Liver (tissue), 9 donors: ENCODE data around the gene NBAS. TPM values are rescaled to one million over a fixed set of nuclear protein-coding genes. Genes with fewer than 3 reads are reported as not detected.

ENCODE experiments used
- DNase-seq: peaks from one replicate; pipeline ENCODE4 v3.0.0-alpha.2; 2017; ENCODE audit warnings: low spot score
- H3K27ac ChIP-seq, 2 donors: one replicate each; pipeline ENCODE4 v1.7.0; 2013; ENCODE audit warnings: inconsistent platforms in 2 of 2, low read length in 2 of 2, control low read depth in 1 of 2, low read depth in 1 of 2, mild to moderate bottlenecking in 1 of 2
- H3K27me3 ChIP-seq, 4 donors: one replicate each; pipeline versions ENCODE4 v1.6.1 to v1.7.0; 2013; ENCODE audit warnings: low read length in 3 of 4, inconsistent platforms in 1 of 4, mild to moderate bottlenecking in 1 of 4, moderate library complexity in 1 of 4; ENCODE audit not compliant: control insufficient read depth in 4 of 4, insufficient read depth in 4 of 4
- H3K36me3 ChIP-seq, 4 donors: one replicate each; pipeline versions ENCODE4 v1.6.1 to v1.7.0; 2013; ENCODE audit warnings: low read length in 3 of 4, mild to moderate bottlenecking in 3 of 4, low read depth in 1 of 4, moderate library complexity in 1 of 4; ENCODE audit not compliant: control insufficient read depth in 4 of 4, insufficient read depth in 3 of 4
- H3K4me1 ChIP-seq, 4 donors: one replicate each; pipeline versions ENCODE4 v1.6.1 to v1.7.0; 2013; ENCODE audit warnings: low read length in 3 of 4, mild to moderate bottlenecking in 3 of 4, moderate library complexity in 1 of 4; ENCODE audit not compliant: control insufficient read depth in 4 of 4, insufficient read depth in 4 of 4
- H3K4me3 ChIP-seq, 3 donors: one replicate each; pipeline versions ENCODE4 v1.6.1 to v1.7.0; 2013; ENCODE audit warnings: low read length in 3 of 3, control low read depth in 1 of 3, low read depth in 1 of 3, mild to moderate bottlenecking in 1 of 3
- H3K9ac ChIP-seq, 2 donors: one replicate each; pipeline ENCODE4 v1.7.0; 2013; ENCODE audit warnings: low read length in 2 of 2, mild to moderate bottlenecking in 2 of 2, moderate library complexity in 2 of 2, control low read depth in 1 of 2, low read depth in 1 of 2
- H3K9me3 ChIP-seq, 4 donors: one replicate each; pipeline versions ENCODE4 v1.6.1 to v1.7.0; 2013; ENCODE audit warnings: low read length in 3 of 4; ENCODE audit not compliant: control insufficient read depth in 4 of 4
- EGR1 ChIP-seq, 2 donors: IDR thresholded peaks; 2 replicates each; pipeline ENCODE4 v1.6.1; 2016 to 2018; ENCODE audit warnings: antibody characterized with exemption in 2 of 2, low read depth in 2 of 2
- FOXA2 ChIP-seq: IDR thresholded peaks from 2 replicates; pipeline ENCODE4 v1.6.1; 2016; ENCODE audit warnings: antibody characterized with exemption
- HNF4A ChIP-seq, 2 donors: conservative IDR thresholded peaks; 2 replicates each; pipeline ENCODE4 v1.6.1; 2016; ENCODE audit warnings: antibody characterized with exemption in 2 of 2, mild to moderate bottlenecking in 2 of 2
- REST ChIP-seq: IDR thresholded peaks from 2 replicates; pipeline ENCODE4 v1.6.1; 2016; ENCODE audit warnings: antibody characterized with exemption, mild to moderate bottlenecking
- RXRA ChIP-seq, 2 donors: IDR thresholded peaks; 2 replicates each; pipeline ENCODE4 v1.6.1; 2017 to 2018; ENCODE audit warnings: antibody characterized with exemption in 2 of 2, mild to moderate bottlenecking in 1 of 2
- TAF1 ChIP-seq: conservative IDR thresholded peaks from 2 replicates; pipeline ENCODE4 v1.6.1; 2016; ENCODE audit warnings: antibody characterized with exemption, mild to moderate bottlenecking
- YY1 ChIP-seq: IDR thresholded peaks from 2 replicates; pipeline ENCODE4 v1.6.1; 2016; ENCODE audit warnings: antibody characterized with exemption, mild to moderate bottlenecking
- WGBS: extraction: QIAGEN DNeasy Blood & Tissue Kit; methylation state at CpG from one replicate; pipeline ENCODE4 v1.1.7; 2013; 5-methylcytosine and 5-hydroxymethylcytosine counted together
- polyA plus RNA-seq, 2 donors: library from polyadenylated mRNA; stranded (reverse) in 1 of 2; unstranded in 1 of 2; fragments of 200-250 nt in 1 of 2; fragments of >200 nt in 1 of 2; fragmentation: Nextera tagmentation in 1 of 2; extraction: Ambion mirVana in 1 of 2; gene quantifications; one replicate each; pipeline versions ENCODE4 v1.2.1 to v1.2.3, GENCODE V29; 2013 to 2015
- total RNA-seq, 2 donors: library from RNA; depleted of rRNA; stranded (reverse); fragments of >200 nt; gene quantifications; one replicate each; pipeline ENCODE4 v1.2.3, GENCODE V29; 2014
- TF ChIP-seq, protein P1 (sequence below): fragments of 150-350 bp; IDR thresholded peaks from 2 replicates; pipeline ENCODE4 v1.5.1; 2017; ENCODE audit warnings: improper control_type of control experiment, low read depth, low read length; ENCODE audit not compliant: missing input control
- donor health status: healthy.
- donor health status: healthy.
- donor health status: healthy.
- donor health status: healthy.
- donor health status: healthy.

The NBAS gene
- total and polyA plus RNA-seq, 4 donors: 10.5 to 40.0 (median 18.9) TPM

- Histone ChIP-seq H3K27ac (no peak overlapping the region), H3K36me3 (peaks cover 0 to 13% (median 2%) of the 10 kb centered on the region in 4 donors), H3K4me3 (no peak overlapping the region), H3K4me1 (peaks cover 0 to 4% (median 0%) of the 10 kb centered on the region in 4 donors), H3K27me3 (no peaks in the 10 kb centered on the region), H3K9ac (no peak overlapping the region), H3K9me3 (no peaks in the 10 kb centered on the region)
- DNase-seq: no peak
- no peak for TF ChIP-seq RXRA (IDR thresholded peaks at IDR 0.05)
- TF ChIP-seq, protein P1, sequence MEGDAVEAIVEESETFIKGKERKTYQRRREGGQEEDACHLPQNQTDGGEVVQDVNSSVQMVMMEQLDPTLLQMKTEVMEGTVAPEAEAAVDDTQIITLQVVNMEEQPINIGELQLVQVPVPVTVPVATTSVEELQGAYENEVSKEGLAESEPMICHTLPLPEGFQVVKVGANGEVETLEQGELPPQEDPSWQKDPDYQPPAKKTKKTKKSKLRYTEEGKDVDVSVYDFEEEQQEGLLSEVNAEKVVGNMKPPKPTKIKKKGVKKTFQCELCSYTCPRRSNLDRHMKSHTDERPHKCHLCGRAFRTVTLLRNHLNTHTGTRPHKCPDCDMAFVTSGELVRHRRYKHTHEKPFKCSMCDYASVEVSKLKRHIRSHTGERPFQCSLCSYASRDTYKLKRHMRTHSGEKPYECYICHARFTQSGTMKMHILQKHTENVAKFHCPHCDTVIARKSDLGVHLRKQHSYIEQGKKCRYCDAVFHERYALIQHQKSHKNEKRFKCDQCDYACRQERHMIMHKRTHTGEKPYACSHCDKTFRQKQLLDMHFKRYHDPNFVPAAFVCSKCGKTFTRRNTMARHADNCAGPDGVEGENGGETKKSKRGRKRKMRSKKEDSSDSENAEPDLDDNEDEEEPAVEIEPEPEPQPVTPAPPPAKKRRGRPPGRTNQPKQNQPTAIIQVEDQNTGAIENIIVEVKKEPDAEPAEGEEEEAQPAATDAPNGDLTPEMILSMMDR: no peak
- TF ChIP-seq YY1: no peak
- no peak for TF ChIP-seq FOXA2
- TF ChIP-seq REST: no peak
- no peak for TF ChIP-seq TAF1
- TF ChIP-seq EGR1 (IDR thresholded peaks at IDR 0.05; ENCODE audit: low read depth in 2 of 2): no peak
- 62% methylated on average over 5 of the region's 5 CpGs for WGBS
Observed at GRCh38 chr2:15457868-15458267, 103.3 kb downstream of the NBAS start.

- no peak for DNase-seq
- no peak overlapping the region for H3K9ac ChIP-seq
- TF ChIP-seq REST (no peak), HNF4A (conservative IDR thresholded peaks at IDR 0.05) (peak; percentile 38 to 54)
- H3K36me3 ChIP-seq: peaks cover 0 to 13% (median 2%) of the 10 kb centered on the region in 4 donors
- peaks cover 0 to 4% (median 0%) of the 10 kb centered on the region in 4 donors for H3K4me1 ChIP-seq
- H3K4me3 ChIP-seq: no peak overlapping the region
- H3K27ac ChIP-seq: no peak overlapping the region
- H3K27me3 ChIP-seq: no peaks in the 10 kb centered on the region
- no peaks in the 10 kb centered on the region for H3K9me3 ChIP-seq
- WGBS: 44% methylated on average over 3 of the region's 3 CpGs
Observed at GRCh38 chr2:15456352-15456751, 104.8 kb downstream of the NBAS start.
